Measurements from ENCODE around the gene SUN2.

- TF ChIP-seq, protein P1, sequence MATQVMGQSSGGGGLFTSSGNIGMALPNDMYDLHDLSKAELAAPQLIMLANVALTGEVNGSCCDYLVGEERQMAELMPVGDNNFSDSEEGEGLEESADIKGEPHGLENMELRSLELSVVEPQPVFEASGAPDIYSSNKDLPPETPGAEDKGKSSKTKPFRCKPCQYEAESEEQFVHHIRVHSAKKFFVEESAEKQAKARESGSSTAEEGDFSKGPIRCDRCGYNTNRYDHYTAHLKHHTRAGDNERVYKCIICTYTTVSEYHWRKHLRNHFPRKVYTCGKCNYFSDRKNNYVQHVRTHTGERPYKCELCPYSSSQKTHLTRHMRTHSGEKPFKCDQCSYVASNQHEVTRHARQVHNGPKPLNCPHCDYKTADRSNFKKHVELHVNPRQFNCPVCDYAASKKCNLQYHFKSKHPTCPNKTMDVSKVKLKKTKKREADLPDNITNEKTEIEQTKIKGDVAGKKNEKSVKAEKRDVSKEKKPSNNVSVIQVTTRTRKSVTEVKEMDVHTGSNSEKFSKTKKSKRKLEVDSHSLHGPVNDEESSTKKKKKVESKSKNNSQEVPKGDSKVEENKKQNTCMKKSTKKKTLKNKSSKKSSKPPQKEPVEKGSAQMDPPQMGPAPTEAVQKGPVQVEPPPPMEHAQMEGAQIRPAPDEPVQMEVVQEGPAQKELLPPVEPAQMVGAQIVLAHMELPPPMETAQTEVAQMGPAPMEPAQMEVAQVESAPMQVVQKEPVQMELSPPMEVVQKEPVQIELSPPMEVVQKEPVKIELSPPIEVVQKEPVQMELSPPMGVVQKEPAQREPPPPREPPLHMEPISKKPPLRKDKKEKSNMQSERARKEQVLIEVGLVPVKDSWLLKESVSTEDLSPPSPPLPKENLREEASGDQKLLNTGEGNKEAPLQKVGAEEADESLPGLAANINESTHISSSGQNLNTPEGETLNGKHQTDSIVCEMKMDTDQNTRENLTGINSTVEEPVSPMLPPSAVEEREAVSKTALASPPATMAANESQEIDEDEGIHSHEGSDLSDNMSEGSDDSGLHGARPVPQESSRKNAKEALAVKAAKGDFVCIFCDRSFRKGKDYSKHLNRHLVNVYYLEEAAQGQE (IDR thresholded peaks at IDR 0.05; ENCODE audit: low read depth) = no peak
- TF ChIP-seq RAD21 (IDR thresholded peaks at IDR 0.05; ENCODE audit: low read depth) (peak; percentile 45), USF1 (IDR thresholded peaks at IDR 0.05) (no peak), EP300 (IDR thresholded peaks at IDR 0.05; ENCODE audit: borderline replicate concordance) (no peak), EGR1 (IDR thresholded peaks at IDR 0.05) (no peak), YY1 (IDR thresholded peaks at IDR 0.05; ENCODE audit: low read depth) (no peak), TAF1 (IDR thresholded peaks at IDR 0.05; ENCODE audit: low read depth) (no peak), NFIC (IDR thresholded peaks at IDR 0.05) (peak; percentile 83), CEBPB (IDR thresholded peaks at IDR 0.05) (no peak), TEAD4 (IDR thresholded peaks at IDR 0.05) (no peak), FOXM1 (IDR thresholded peaks at IDR 0.05; ENCODE audit: borderline replicate concordance, low read depth) (no peak), TCF12 (IDR thresholded peaks at IDR 0.05; ENCODE audit: low read depth) (no peak), ZBTB7A (IDR thresholded peaks at IDR 0.05; ENCODE audit: low read depth) (no peak)
- TF ChIP-seq, protein P2, sequence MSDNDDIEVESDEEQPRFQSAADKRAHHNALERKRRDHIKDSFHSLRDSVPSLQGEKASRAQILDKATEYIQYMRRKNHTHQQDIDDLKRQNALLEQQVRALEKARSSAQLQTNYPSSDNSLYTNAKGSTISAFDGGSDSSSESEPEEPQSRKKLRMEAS (IDR thresholded peaks at IDR 0.05) = no peak
Measured at GRCh38 chr22:38766076-38766777, 10.4 kb upstream of the SUN2 start.
